SH-SY5Y (cell line): ENCODE data around the gene RERE.

Source experiments
- GATA2 ChIP-seq: IDR thresholded peaks from 2 replicates; pipeline ENCODE4 v1.6.1; 2011; ENCODE audit warnings: mild to moderate bottlenecking, low read depth, low read length
- GATA3 ChIP-seq: IDR thresholded peaks from 2 replicates; pipeline ENCODE4 v1.6.1; 2011; ENCODE audit warnings: low read depth, mild to moderate bottlenecking, low read length, moderate library complexity

DNA sequence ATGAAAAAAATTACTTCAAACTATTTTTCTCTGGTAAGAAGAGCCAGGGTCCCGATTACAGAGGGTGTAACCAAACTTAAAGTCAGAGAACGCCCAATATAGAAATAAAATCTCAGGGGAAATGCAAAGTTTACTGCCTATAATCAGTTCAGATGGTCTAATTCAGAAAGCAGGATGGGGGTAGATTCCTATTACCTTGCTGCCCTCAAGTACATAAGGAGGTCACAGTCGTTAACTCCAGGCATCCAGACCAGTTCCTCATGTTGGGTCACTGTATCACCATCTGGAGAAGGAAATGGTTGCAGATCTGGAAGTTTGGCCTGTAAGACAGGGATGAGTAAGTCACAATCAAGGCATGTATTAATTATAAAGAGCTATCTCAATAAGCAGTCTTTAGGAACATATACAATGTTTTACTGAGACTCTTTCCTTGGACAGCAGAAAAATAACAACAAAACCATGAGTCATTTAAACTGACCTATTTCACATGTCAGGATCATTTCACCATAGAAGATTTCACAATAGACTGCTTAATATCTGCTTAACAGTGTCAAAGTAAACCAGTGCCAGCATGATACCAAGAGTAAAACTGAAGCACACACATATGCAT, 320.1 kb downstream of the RERE start:
- TF ChIP-seq GATA2 (no peak), GATA3 (no peak)
